Smooth muscle cell (in vitro differentiated cells): ENCODE results near the gene ADAMTS20. TPM values are rescaled to one million over a fixed set of nuclear protein-coding genes. Genes with fewer than 3 reads are reported as not detected.

Experiments used
- DNase-seq: peaks from one replicate; lab custom pipeline; 2025; ENCODE audit not compliant: unreplicated experiment; lab: John Stamatoyannopoulos, UW
- H2AFZ ChIP-seq: fragments of 200-600 bp; sonication (generic); 2 replicates; pipeline ENCODE4 v1.6.0; 2016; ENCODE audit warnings: antibody characterized with exemption, low read depth, mild to moderate bottlenecking
- H3F3A ChIP-seq: fragments of 200-600 bp; sonication (generic); 2 replicates; pipeline ENCODE4 v1.6.0; 2017; ENCODE audit warnings: antibody characterized with exemption, low read depth
- H3K27ac ChIP-seq: fragments of 200-600 bp; sonication (generic); 2 replicates; pipeline ENCODE4 v1.5.1; 2016; ENCODE audit warnings: low read depth, mild to moderate bottlenecking
- H3K27me3 ChIP-seq: fragments of 200-600 bp; sonication (generic); 2 replicates; pipeline ENCODE4 v1.6.1; 2016; ENCODE audit warnings: low read depth, mild to moderate bottlenecking
- H3K36me3 ChIP-seq: fragments of 200-600 bp; sonication (generic); 2 replicates; pipeline ENCODE4 v1.5.1; 2016; ENCODE audit warnings: low read depth
- H3K4me1 ChIP-seq: fragments of 200-600 bp; sonication (generic); 2 replicates; pipeline ENCODE4 v1.5.1; 2016; ENCODE audit warnings: low read depth
- H3K4me2 ChIP-seq: fragments of 200-600 bp; sonication (generic); 2 replicates; pipeline ENCODE4 v1.6.0; 2016; ENCODE audit warnings: mild to moderate bottlenecking
- H3K4me3 ChIP-seq: fragments of 200-600 bp; sonication (generic); 2 replicates; pipeline ENCODE4 v1.5.1; 2016; ENCODE audit warnings: mild to moderate bottlenecking
- H3K79me2 ChIP-seq: fragments of 200-600 bp; sonication (generic); 2 replicates; pipeline ENCODE4 v1.6.0; 2016; ENCODE audit warnings: low read depth, mild to moderate bottlenecking
- H3K9ac ChIP-seq: fragments of 200-600 bp; sonication (generic); 2 replicates; pipeline ENCODE4 v1.6.0; 2016; ENCODE audit warnings: low read depth
- H3K9me3 ChIP-seq: fragments of 200-600 bp; sonication (generic); replicated peaks from 2 replicates; pipeline ENCODE4 v1.5.1; 2016; ENCODE audit warnings: low read depth
- H4K20me1 ChIP-seq: fragments of 200-600 bp; sonication (generic); 2 replicates; pipeline ENCODE4 v1.6.0; 2016; ENCODE audit warnings: low read depth
- CTCF ChIP-seq: fragments of 200-600 bp; sonication (generic); IDR thresholded peaks from 2 replicates; pipeline ENCODE4 v1.5.1; 2017; ENCODE audit warnings: borderline replicate concordance, mild to moderate bottlenecking, antibody characterized with exemption; ENCODE audit not compliant: insufficient read depth, poor library complexity, severe bottlenecking
- WGBS: methylation state at CpG from one replicate; pipeline ENCODE4 v1.1.7; 2016; ENCODE audit warnings: low lambda C conversion rate; 5-methylcytosine and 5-hydroxymethylcytosine counted together
- polyA plus RNA-seq: library from polyadenylated mRNA; unstranded; fragments of >200 nt; fragmentation: Nextera tagmentation; extraction: Ambion mirVana; gene quantifications from 2 replicates; pipeline ENCODE4 v1.2.1, GENCODE V29; 2016
- total RNA-seq: library from RNA; depleted of rRNA; stranded (reverse); fragments of >200 nt; gene quantifications from 2 replicates; pipeline ENCODE4 v1.2.3, GENCODE V29; 2014

Gene ADAMTS20
- total and polyA plus RNA-seq, 2 experiments from 2014 or later: 1.4 to 4.2 TPM

- H3K27me3 ChIP-seq: no peaks in the 10 kb centered on the region
- TF ChIP-seq CTCF: no peak
- H4K20me1 ChIP-seq: no peaks in the 10 kb centered on the region
- H3K4me3 ChIP-seq: no peak overlapping the region
- H3K9me3 ChIP-seq: no peaks in the 10 kb centered on the region
- no peak overlapping the region for H3K9ac ChIP-seq
- H3F3A ChIP-seq: no peaks in the 10 kb centered on the region
- no peak overlapping the region for H3K4me2 ChIP-seq
- WGBS: 89% methylated on average over 2 of the region's 2 CpGs
- DNase-seq: no peak
- H2AFZ ChIP-seq: no peak overlapping the region
- H3K79me2 ChIP-seq: no peaks in the 10 kb centered on the region
- H3K36me3 ChIP-seq: no peaks in the 10 kb centered on the region
- no peak overlapping the region for H3K27ac ChIP-seq
- H3K4me1 ChIP-seq: no peaks in the 10 kb centered on the region
Measured at GRCh38 chr12:43462080-43462479, 89.9 kb downstream of the ADAMTS20 start.

- H3K27ac ChIP-seq: no peak overlapping the region
- no peak overlapping the region for H3K9ac ChIP-seq
- H3K27me3 ChIP-seq: no peaks in the 10 kb centered on the region
- no peak overlapping the region for H3K4me3 ChIP-seq
- H3K9me3 ChIP-seq: no peaks in the 10 kb centered on the region
- no peaks in the 10 kb centered on the region for H3K36me3 ChIP-seq
- no peaks in the 10 kb centered on the region for H3K4me1 ChIP-seq
- no peak for TF ChIP-seq CTCF
- no peak overlapping the region for H2AFZ ChIP-seq
- H4K20me1 ChIP-seq: no peaks in the 10 kb centered on the region
- WGBS: 93% methylated on average over 4 of the region's 4 CpGs
- H3K4me2 ChIP-seq: no peak overlapping the region
- no peaks in the 10 kb centered on the region for H3F3A ChIP-seq
- H3K79me2 ChIP-seq: no peaks in the 10 kb centered on the region
- DNase-seq: no peak
Measured at GRCh38 chr12:43459285-43459684, 92.7 kb downstream of the ADAMTS20 start.

- 95% methylated on average over 8 of the region's 8 CpGs for WGBS
- no peaks in the 10 kb centered on the region for H3K27me3 ChIP-seq
- H3K4me2 ChIP-seq: no peak overlapping the region
- H2AFZ ChIP-seq: no peak overlapping the region
- H3K4me3 ChIP-seq: no peak overlapping the region
- DNase-seq: no peak
- H3K27ac ChIP-seq: no peak overlapping the region
- no peaks in the 10 kb centered on the region for H3K79me2 ChIP-seq
- no peaks in the 10 kb centered on the region for H3K36me3 ChIP-seq
- TF ChIP-seq CTCF: no peak
- no peak overlapping the region for H3K9ac ChIP-seq
- H3F3A ChIP-seq: no peaks in the 10 kb centered on the region
- no peaks in the 10 kb centered on the region for H4K20me1 ChIP-seq
- H3K4me1 ChIP-seq: no peaks in the 10 kb centered on the region
- no peaks in the 10 kb centered on the region for H3K9me3 ChIP-seq
Measured at GRCh38 chr12:43453761-43454160, 98.2 kb downstream of the ADAMTS20 start.

- Histone ChIP-seq H4K20me1 (no peaks in the 10 kb centered on the region), H3K4me3 (no peak overlapping the region), H3K4me2 (no peak overlapping the region), H3K9ac (no peak overlapping the region), H3K79me2 (no peaks in the 10 kb centered on the region), H3K27ac (no peak overlapping the region), H3K36me3 (no peaks in the 10 kb centered on the region), H3K27me3 (no peaks in the 10 kb centered on the region), H2AFZ (no peak overlapping the region), H3K9me3 (no peaks in the 10 kb centered on the region), H3K4me1 (no peaks in the 10 kb centered on the region), H3F3A (no peaks in the 10 kb centered on the region)
- WGBS: 56% methylated on average over 3 of the region's 3 CpGs
- peak; percentile 3 for DNase-seq
- peak; percentile 98 for TF ChIP-seq CTCF
Measured at GRCh38 chr12:43444940-43445564, 107.0 kb downstream of the ADAMTS20 start.
